Hematopoietic multipotent progenitor cell treated with erythropoietin and hydrocortisone succinate and interleukin-3 and kit ligand, for 17 days (in vitro differentiated cells): ENCODE results near the gene FAM124B.
"Not testable (repeated sequence)": the region's sequence is repeated elsewhere in the genome, so short reads cannot be mapped to it uniquely, and the experiment has no call there.

Experiments used
- DNase-seq: peaks from one replicate; pipeline ENCODE4 v3.0.0-alpha.2; 2015; ENCODE audit warnings: low spot score

FAM124B gene

DNA sequence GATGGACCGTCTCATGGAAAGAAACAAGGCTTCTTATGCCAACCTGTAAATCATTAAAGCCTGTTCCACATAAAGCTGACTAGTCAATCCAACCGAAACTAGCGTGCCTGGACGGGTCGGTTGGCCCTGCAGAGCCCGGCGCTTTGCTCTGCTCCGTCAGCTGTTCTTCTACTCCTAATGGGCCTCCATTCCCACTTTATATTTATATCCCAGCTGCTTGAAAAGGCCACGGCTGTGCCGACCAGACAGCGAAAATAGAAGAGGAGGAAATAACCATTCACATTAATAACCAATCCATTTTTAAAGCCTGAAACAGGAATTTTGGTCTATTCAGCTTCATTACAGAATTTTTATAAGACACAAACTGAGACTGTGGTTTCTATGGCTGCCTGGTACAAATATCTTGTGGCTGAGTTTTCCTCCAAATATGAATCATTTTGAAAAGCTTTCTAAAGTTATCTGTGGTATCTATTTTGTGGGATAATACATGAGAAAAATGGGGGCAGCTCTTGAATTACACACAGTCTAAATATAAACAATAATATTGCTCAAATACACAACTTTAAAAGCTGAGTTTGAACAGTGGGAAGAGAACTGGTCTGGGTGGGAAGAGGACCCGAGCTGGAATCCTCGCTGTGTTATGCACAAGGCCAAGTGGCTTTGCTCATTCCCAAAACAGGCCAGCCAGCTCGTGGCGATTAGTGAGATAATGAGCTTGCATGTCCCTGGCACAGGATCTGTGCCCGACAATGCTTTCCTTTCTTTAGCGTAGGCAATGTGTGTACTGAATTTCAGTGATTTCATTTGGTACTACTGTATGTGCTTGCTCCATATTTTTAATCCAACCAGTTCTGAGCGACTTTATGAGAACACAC lies 10.5 kb upstream of the FAM124B start:
- no peak for DNase-seq

GRCh38 chr2:224410946-224411561 lies 9.1 kb upstream of the FAM124B start:
- no peak for DNase-seq

- no peak for DNase-seq
Measured at GRCh38 chr2:224408676-224409075, 6.8 kb upstream of the FAM124B start.

- DNase-seq: no peak
Measured at GRCh38 chr2:224407241-224407701, 5.4 kb upstream of the FAM124B start.

- DNase-seq: no peak
Measured at GRCh38 chr2:224405841-224406370, 4.0 kb upstream of the FAM124B start.

DNA sequence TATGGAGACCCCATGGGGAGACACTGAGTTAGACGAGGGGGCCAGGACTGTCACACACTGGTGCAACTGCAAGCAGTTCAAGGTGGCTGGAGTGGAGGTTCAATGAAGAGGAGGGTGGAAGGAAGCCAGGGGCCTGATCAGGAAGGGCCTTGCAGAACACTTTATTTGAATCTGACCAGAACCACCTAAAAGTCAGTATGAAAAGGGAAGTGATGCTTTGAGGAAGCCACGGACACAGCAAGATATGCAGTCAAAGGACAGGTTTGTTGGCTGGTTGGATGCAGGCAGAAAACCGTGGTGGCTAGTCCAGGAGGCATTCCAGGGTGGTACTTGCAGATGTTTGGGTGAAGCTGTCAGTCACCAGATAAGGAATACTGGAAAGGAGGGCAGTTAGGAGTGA lies 3.5 kb upstream of the FAM124B start:
- DNase-seq: no peak

DNA sequence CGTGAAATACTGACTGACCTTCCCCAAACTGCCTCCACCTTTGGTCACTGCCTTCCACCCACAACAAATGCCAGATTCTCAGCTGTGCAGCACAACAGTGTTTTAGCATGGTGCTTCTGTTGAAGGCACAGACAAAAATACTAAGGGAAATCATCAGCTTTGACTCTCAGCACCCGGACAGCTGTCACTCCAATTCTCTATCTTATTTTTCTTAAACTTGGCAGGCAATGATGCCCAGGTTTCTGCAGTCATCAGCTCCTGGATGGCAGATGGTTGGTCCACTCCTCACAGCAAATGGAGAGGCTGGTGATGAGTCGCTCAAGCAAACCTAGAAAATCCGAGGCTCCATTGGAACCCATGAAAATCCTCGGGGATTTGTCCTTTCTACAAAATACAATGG lies 2.9 kb upstream of the FAM124B start:
- no peak for DNase-seq

DNA sequence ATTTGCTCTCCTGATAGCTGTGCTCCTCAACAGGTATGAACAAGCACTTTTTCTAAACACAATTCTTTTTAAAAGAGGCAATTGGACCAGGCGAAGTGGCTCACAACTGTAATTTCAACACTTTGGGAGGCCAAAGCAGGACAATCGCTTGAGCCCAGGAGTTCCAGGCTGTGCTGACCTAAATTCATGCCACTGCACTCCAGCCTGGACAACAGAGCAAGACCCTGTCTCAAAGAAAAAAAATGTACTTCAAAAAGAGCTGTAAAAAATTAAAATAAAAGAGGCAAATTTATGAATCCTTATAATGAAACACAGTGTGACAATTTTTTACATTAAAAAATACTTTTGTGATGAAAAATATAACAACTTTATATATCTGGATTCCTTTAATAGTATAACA lies 1.8 kb upstream of the FAM124B start:
- DNase-seq: no peak

DNA sequence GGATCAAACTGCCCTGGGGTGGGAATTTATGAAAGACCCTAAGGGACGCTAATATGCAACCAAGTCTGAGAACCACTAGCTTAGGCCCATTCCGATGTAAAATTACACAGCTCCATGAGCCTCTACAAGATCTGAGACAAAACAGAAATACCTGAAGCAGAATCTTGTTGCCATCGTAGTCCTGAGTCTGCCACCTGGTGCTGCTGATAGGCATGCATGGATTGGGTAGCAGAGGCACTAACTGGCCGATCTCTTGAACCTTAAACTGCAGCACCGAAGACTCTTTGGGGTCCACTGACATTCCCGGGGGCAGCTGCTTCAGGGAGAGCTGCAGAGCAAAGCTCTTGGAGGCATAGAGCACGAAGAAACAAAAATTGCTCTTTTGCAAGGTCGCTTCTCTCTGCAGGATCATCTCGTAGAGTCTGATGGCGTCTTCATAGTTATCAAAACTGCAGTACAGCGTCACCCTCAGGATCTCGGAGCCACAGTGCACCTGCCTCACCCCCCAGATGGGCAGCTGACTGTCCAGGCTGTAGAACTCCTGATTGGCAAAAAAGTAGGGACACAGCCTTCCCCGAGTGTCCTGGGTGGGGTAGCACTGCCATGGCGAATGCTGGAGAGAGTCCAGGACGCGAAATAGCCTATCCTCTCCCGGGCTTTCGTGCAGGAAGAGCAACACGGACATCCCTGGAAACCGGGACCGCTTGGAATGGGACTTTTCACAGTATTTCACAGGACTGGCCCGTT lies 848 bp downstream of the FAM124B start:
- peak; percentile 15 for DNase-seq

GRCh38 chr2:224400174-224400810 lies 1.6 kb downstream of the FAM124B start:
- no peak for DNase-seq

GRCh38 chr2:224398289-224398688 lies 3.6 kb downstream of the FAM124B start:
- no peak for DNase-seq

GRCh38 chr2:224397100-224397499 lies 4.8 kb downstream of the FAM124B start:
- not testable (repeated sequence) for DNase-seq

- no peak for DNase-seq
Measured at GRCh38 chr2:224395620-224396390, 6.1 kb downstream of the FAM124B start.

DNA sequence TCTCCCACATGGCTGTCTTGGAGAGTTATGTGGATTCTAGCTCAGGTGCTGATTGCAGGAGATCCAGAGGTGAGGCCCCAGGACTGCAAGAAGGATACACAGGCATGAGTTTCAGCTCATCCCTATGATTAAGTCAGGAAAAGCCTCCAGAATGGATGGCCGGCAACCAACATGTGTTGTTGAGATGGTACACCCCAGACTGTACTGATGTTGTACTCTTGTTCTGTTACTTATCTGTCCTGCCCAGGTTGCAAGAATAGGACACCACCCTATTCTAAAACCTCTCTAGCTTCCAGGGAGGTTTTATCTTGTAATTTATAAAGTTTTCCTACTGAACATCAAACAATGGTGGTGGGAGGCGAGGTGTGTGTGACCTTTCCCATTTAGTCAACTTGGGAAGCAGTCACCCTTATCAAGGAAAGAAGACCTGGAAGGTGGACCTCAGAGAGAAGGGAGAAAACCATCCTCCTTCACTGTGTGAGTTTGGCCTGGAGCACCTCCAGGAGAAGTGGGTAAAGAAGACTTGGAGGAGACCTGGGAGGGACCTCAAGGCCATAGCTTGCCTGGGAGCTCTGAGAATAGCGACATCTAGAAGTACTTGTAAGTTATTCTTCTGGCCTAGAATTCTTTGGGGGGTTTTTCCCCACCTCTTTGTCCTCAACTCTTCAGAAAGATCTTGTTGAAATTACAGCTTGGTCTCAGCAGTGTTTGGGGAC lies 8.6 kb downstream of the FAM124B start:
- peak; percentile 7 for DNase-seq

DNA sequence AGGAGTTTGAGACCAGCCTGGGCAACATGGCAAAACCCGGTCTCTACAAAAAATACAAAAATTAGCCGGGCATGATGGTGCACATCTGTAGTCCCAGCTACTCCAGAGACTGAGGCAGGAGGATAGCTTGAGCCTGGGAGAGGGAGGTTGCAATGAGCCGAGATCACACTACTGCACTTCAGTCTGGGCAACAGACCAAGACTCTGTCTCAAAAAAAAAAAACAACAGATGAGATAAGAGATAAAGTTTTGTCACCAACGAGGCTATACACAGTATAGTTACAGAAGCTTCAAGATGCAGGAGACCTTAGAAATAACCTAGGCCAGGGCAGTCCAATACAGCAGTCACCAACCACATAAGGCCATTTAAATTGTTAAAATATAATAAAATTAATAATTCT lies 9.4 kb downstream of the FAM124B start:
- no peak for DNase-seq

GRCh38 chr2:224389317-224389716 lies 12.6 kb downstream of the FAM124B start:
- no peak for DNase-seq

DNA sequence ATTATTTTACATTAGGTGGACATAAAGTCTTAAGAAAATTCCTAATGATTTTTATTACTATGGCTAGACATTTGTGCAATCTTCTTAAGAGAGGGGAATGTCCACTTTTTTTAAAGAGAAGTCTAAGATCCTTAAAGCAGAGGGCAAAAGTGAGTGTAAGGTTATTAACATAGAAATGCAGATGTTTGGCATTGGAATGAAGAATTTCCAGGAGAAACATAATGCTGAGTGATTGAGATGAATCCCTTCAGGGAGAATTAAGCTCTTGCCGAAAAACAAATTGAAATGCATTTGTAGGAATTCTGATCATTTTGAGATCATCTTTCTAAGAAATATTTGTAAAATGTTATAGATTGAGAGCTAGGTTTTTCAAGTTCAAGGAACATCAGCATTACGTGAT lies 15.0 kb downstream of the FAM124B start:
- no peak for DNase-seq

- no peak for DNase-seq
Measured at GRCh38 chr2:224382973-224383555, 18.8 kb downstream of the FAM124B start.

- DNase-seq: not testable (repeated sequence)
Measured at GRCh38 chr2:224382280-224382647, 19.6 kb downstream of the FAM124B start.
